ENCODE measurements around the gene C1QTNF5. TPM values are rescaled to one million over a fixed set of nuclear protein-coding genes. Genes with fewer than 3 reads are reported as not detected.

Gene C1QTNF5
- total RNA-seq, 1 donor from 2014 or later, result 14.4 TPM

DNA sequence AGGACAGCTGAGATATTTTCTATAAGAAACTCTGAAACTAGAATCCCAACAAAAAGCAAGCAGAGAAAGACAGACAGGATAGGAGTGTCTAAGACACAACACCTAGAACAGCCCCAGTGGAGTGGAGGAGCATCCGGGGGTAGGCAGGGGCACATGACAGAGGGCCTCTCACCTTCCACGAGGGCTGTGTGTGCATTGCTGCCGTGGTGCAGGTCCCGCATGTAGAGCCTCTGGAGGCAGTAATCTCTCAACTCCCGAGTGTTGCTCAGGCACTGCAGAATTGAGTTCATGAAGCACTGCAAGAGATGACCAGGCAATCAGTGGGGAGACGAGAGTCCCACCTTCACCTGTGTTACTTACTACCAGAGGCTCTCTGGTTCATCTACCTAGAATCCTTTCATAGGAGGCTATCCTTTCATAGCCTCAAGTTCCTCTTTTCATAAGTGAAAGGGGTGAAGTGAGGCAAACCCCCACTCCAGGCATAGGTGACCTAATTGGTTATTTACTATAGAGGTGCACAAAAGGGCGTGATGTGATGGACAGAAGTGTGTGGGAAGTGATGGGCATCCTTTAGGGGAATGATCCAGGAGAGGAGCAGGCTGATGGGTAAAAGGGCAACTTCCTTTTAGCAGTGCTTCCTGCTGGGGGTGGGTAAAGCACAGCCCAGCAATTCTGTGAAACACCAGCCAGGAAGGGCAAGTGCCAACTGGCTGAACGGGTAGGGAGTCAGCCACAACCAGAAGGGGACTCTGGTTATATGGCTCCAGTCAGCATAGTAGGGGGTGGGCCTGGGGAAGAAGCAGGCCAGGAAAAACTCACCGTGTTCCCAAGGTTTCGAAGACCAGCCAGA lies 18.9 kb upstream of the C1QTNF5 start:
- DNase-seq, result no peak

DNA sequence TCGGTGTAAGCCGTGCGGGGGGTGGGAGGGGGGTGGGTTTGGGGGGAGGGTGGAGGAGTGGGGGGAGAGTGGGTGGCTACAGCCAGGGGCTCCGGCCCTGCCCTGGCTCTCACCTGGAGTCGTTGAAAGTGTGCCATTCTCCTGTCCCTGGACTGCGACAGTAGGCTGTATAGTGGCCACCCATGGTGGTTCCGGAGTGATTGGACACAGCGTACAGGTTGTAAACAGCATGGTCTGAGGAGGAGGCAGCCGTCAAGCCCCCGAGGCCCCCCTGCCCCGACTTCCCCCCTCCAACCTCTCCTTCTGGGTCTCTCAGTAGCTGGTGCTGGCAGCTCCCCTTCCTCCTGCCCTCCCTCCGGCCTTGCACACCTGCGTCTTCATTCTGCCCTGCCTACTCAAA lies 16.4 kb upstream of the C1QTNF5 start:
- no peak for DNase-seq

DNA sequence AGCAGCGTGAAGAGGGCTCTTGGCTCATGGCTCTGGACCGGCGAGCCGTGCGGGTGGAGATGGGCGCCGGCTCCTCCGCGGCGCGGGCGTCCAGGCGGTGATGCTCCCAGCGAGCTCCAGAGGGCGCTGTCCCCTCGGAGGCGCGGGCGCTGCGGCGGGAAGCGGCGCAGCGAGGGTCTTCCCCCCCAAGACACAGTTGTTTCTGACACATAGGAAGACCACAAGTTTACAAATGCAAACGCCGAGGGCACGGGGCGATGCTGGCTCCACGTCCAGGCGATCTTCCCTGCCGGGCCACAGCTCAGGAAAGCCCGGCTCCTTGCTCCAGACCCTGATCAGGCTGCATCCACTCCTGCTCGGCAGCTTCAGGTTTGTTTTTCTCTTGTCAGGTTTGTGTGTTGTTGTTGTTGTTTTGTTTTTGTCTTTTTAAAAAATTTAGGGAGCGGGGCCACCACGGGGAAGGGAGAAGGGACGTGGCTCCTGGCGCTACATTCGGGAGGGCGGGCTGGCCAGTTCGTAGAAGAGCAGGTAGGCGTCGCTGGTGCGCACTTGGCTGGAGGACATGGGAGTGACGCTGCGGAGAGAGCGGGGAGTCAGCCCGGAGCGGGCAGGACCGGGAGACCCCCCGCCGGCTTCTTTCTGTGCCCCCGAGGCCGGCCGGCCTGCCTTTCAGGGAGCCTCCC lies 15.8 kb upstream of the C1QTNF5 start:
- DNase-seq, result peak; percentile 86

- DNase-seq, result no peak
Observed at GRCh38 chr11:119355091-119355843, 14.6 kb upstream of the C1QTNF5 start.

- peak; percentile 48 for DNase-seq
Observed at GRCh38 chr11:119352857-119353260, 12.2 kb upstream of the C1QTNF5 start.

- DNase-seq, result no peak
Observed at GRCh38 chr11:119351232-119351631, 10.5 kb upstream of the C1QTNF5 start.

DNA sequence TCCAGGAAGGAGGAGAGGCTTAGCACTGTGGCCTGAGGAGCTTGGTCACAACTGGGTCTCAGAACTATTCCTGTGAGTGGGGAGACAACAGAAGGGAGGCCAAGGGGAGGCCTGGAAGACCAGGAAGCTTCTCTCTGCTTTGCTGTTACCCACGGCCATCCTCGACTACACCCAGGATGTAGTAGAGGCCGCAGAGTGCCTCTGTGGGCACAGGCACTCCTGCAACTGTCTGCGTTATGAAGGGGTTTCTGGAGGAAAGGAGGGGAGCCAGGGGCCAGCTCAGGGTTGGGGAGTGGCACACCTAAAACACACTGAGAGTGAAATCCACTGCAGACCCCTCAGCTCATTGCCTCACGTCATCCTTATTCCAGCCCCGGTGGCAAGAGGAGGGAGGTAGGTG lies 9.6 kb upstream of the C1QTNF5 start:
- no peak for DNase-seq

- DNase-seq, result peak; percentile 79
Observed at GRCh38 chr11:119347940-119348605, 7.4 kb upstream of the C1QTNF5 start.

GRCh38 chr11:119347242-119347641 lies 6.6 kb upstream of the C1QTNF5 start:
- DNase-seq, result peak; percentile 75

DNA sequence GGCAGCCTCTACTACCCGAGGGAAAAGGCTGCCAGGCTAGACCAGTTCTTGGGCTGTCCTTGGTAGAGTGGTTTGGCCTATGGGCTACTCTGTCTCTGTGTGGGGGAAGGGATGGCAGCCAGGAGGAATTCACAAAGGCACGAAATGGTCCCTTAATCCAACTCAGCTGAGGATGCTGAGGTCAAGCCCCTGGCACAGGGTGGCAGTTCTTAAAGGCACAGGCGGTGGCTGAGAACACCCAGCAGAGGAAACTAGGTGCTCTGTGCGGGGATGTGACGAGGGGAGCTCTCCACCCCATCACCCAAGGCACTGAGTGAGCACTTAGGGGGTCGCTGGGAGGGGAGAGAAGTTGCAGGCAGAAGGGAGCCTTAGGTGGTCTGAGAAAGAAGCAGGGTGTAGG lies 5.9 kb upstream of the C1QTNF5 start, which contains the start of gene MFRP:
Gene MFRP, minus strand, starts transcription at position 101 of the 400 bp plus-strand sequence. CDS start 192 bp downstream, outside the sequence.
- no peak for DNase-seq

DNA sequence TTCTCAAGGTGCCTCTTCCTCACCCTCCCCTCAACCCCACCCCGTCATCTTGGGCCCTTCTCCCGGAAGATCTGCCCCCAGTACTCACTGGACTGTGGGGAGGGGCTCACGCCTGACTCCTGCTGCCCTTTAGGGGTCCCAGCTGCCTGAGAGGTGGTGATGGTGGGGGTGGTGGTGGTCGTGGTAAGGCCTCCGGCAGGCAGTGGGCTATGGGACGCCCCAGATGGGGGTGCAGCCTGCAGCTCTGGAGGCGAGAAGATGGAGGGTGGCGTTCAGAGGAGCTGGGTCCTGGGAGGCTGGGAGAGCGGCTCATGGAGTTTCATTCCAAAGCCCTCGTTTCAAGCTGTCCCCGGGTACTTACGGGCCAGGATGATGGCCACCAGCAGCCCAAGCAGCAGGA lies 5.0 kb upstream of the C1QTNF5 start:
- DNase-seq, result no peak

DNA sequence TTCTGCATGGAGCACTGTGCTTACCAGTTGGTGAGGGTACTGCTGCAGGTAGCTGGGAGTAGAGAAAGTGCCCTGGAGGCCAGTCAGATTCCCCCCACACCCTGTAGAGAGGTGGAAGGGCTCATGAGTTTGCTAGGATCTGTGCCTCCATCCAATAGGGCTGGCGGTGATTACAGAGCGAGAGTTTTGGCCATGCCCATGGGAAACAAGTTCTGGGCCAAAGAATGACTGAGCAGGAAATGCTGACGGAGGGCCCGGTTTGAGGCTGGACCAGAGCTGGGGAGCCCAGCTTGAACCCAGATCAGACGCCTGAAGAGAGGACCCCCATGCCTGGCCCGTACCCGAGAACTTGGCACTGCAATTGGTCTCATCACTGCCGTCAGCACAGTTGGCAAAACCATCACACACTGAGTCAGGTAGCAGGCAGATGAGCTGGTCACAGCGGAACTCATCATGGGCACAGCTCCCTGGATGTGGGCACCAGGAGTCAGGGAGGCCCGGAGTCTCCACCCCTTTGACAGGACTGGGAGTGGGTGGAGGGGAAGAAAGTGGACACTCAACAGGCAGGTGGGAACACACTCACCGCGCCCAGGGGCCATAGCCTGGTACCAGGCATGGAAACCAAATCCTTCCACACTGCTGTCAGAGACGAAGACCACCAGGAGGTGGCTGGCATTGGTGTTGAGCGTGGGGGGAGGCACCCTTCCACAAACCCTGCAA lies 3.8 kb upstream of the C1QTNF5 start:
- DNase-seq, result peak; percentile 9

GRCh38 chr11:119343726-119344125 lies 3.0 kb upstream of the C1QTNF5 start:
- no peak for DNase-seq

- DNase-seq, result no peak
Observed at GRCh38 chr11:119342362-119343130, 1.9 kb upstream of the C1QTNF5 start.

- no peak for DNase-seq
Observed at GRCh38 chr11:119342023-119342300, 1.3 kb upstream of the C1QTNF5 start.

DNA sequence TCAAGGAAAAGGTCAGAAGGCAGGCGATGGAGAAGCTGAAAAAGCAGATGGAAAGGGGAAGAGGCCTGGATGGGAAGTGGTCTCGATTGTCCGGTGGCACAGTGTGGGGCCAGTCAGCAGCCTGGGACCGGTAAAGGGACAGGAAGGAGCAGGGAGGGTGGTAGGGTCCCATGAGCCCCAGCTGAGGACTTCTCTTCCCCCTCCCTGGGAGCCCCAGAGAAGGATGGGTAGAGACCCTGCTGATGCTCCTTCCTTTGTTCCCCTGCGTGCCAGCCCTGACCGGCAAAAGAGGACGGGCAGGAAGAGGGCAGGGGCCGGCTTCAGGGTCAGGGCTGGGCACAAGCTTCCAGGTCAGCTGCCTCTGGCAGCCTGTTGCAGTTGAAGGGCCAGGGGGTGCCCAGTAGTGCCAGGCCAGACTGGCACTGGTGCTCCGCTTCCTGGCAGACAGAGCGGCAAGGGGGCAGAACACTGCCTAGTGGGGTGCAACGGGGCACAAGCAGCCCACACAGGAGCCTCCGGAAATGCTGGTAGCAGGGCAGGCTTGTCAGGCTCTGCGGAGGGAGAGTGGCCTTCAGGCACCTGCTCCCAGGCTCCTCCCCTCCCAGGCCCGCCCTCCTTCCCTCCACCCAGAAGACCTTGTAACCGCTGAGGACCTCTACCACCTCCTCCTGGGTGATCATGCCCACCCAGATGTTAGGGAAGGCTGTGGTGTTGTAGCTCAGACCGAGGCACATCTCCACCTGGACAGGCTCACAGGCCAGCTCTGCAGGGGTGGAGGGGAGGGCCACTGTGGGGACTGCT lies 739 bp upstream of the C1QTNF5 start:
- no peak for DNase-seq

GRCh38 chr11:119339589-119340334 lies 921 bp downstream of the C1QTNF5 start:
- peak; percentile 17 for DNase-seq

GRCh38 chr11:119338965-119339588 lies 1.6 kb downstream of the C1QTNF5 start:
- DNase-seq, result no peak
